Left lung (tissue), 10 donors: ENCODE results near the gene USP24. TPM values are rescaled to one million over a fixed set of nuclear protein-coding genes. Genes with fewer than 3 reads are reported as not detected.
A peak's percentile ranks its signal among the peaks of the same experiment; 100 is the strongest.

Source experiments
- ATAC-seq: fragments of 200-7000 bp; cut with Tn5 transposase; one replicate; pipeline ENCODE4 v1.9.1; 2020; ENCODE audit warnings: moderate library complexity
- DNase-seq, 4 donors: peaks; one replicate each; pipeline ENCODE4 v3.0.0-alpha.2; 2013 to 2020
- H3K27ac ChIP-seq, 2 donors: fragments of 200-600 bp; sonication (generic) in 1 of 2; one replicate each; pipeline versions ENCODE4 v1.5.0 to v1.8.0; 2020 to 2021
- H3K27me3 ChIP-seq, 2 donors: fragments of 200-600 bp; sonication (generic) in 1 of 2; one replicate each; pipeline versions ENCODE4 v1.5.0 to v1.8.0; 2020 to 2021
- H3K36me3 ChIP-seq, 2 donors: fragments of 200-600 bp; sonication (generic) in 1 of 2; one replicate each; pipeline versions ENCODE4 v1.5.0 to v1.8.0; 2020 to 2021
- H3K4me1 ChIP-seq, 2 donors: fragments of 200-600 bp; one replicate each; pipeline ENCODE4 v1.8.0; 2021
- H3K4me3 ChIP-seq, 2 donors: fragments of 200-600 bp; sonication (generic) in 1 of 2; one replicate each; pipeline versions ENCODE4 v1.5.0 to v1.8.0; 2020 to 2021; ENCODE audit warnings: mild to moderate bottlenecking in 1 of 2
- H3K9me3 ChIP-seq, 2 donors: fragments of 200-600 bp; sonication (generic) in 1 of 2; one replicate each; pipeline versions ENCODE4 v1.5.0 to v1.8.0; 2020 to 2021
- CTCF ChIP-seq, 2 donors: fragments of 200-600 bp; sonication (generic) in 1 of 2; IDR thresholded peaks; one replicate each; pipeline versions ENCODE4 v1.5.0 to v1.8.0; 2021; ENCODE audit warnings: antibody characterized with exemption in 2 of 2
- intact Hi-C, 2 donors: fragments of 100-400 bp; cut with DNase I; formaldehyde crosslinking; loops; one replicate each; pipeline versions ENCODE4 v1.11.2 to v1.14.2; 2022
- polyA plus RNA-seq, 6 donors: library from polyadenylated mRNA; unstranded; fragments of 120-200 nt; gene quantifications; one replicate each; pipeline ENCODE4 v1.2.1, GENCODE V29; 2013; ENCODE audit not compliant: insufficient read length in 6 of 6
- total RNA-seq, 2 donors: library from RNA; stranded (reverse); fragmentation: NEBNext Ultra II Directional; extraction: Animal tissue kit (Norgen Biotek cat#: 25700); gene quantifications; one replicate each; pipeline ENCODE4 v1.2.1, GENCODE V29; 2021
- donor health status: DM: no; HTN: yes; CAD: no.
- donor health status: DM: no; HTN: no; CAD: no.

Gene USP24
- total and polyA plus RNA-seq, 8 donors = 26.1 to 63.7 (median 47.2) TPM

GRCh38 chr1:55074455-55074854 is 140.7 kb downstream of the USP24 start:
- Histone ChIP-seq H3K4me3 (no peak overlapping the region), H3K9me3 (no peaks in the 10 kb centered on the region), H3K27me3 (no peaks in the 10 kb centered on the region), H3K36me3 (peaks cover 0 to 99% of the 10 kb centered on the region in 2 donors), H3K4me1 (no peaks in the 10 kb centered on the region), H3K27ac (no peak overlapping the region)
- TF ChIP-seq CTCF (IDR thresholded peaks at IDR 0.05) = no peak
- ATAC-seq = no peak
- DNase-seq = no peak
- intact Hi-C loops = no loop called here

GRCh38 chr1:55073187-55073916 is 141.8 kb downstream of the USP24 start:
- Histone ChIP-seq H3K9me3 (no peaks in the 10 kb centered on the region), H3K4me3 (no peak overlapping the region), H3K27me3 (no peaks in the 10 kb centered on the region), H3K27ac (no peak overlapping the region), H3K4me1 (no peaks in the 10 kb centered on the region), H3K36me3 (peaks cover 1 to 99% of the 10 kb centered on the region in 2 donors)
- no peak for TF ChIP-seq CTCF (IDR thresholded peaks at IDR 0.05)
- ATAC-seq (no peak), DNase-seq (no peak)
- intact Hi-C loops = no loop called here

GRCh38 chr1:55071477-55071876 is 143.7 kb downstream of the USP24 start:
- DNase-seq = no peak
- TF ChIP-seq CTCF (IDR thresholded peaks at IDR 0.05) = peak in 1 of 2 donors; percentile 8
- peak; percentile 85 for ATAC-seq
- Histone ChIP-seq H3K9me3 (no peaks in the 10 kb centered on the region), H3K4me3 (no peak overlapping the region), H3K4me1 (no peaks in the 10 kb centered on the region), H3K27me3 (no peaks in the 10 kb centered on the region), H3K36me3 (peaks cover 3 to 99% of the 10 kb centered on the region in 2 donors), H3K27ac (no peak overlapping the region)
- intact Hi-C loops = no loop called here

- peaks cover 3 to 100% of the 10 kb centered on the region in 2 donors for H3K36me3 ChIP-seq
- no peaks in the 10 kb centered on the region for H3K4me1 ChIP-seq
- no peak for TF ChIP-seq CTCF (IDR thresholded peaks at IDR 0.05)
- intact Hi-C loops = no loop called here
- ATAC-seq (no peak), DNase-seq (peak in 2 of 4 donors; percentile 26 to 43)
- no peaks in the 10 kb centered on the region for H3K27me3 ChIP-seq
- no peaks in the 10 kb centered on the region for H3K9me3 ChIP-seq
- no peak overlapping the region for H3K27ac ChIP-seq
- H3K4me3 ChIP-seq = no peak overlapping the region
These were observed 144.6 kb downstream of the USP24 start for GRCh38 chr1:55070293-55071164.

GRCh38 chr1:55069280-55069679 is 145.9 kb downstream of the USP24 start:
- no peaks in the 10 kb centered on the region for H3K4me1 ChIP-seq
- no peak for TF ChIP-seq CTCF (IDR thresholded peaks at IDR 0.05)
- no peaks in the 10 kb centered on the region for H3K27me3 ChIP-seq
- no peak for DNase-seq
- H3K36me3 ChIP-seq = peaks cover 3 to 88% of the 10 kb centered on the region in 2 donors
- H3K4me3 ChIP-seq = no peak overlapping the region
- H3K27ac ChIP-seq = no peak overlapping the region
- ATAC-seq = no peak
- H3K9me3 ChIP-seq = no peaks in the 10 kb centered on the region
- intact Hi-C loops = no loop called here
